Measurements from ENCODE around the gene BTK. TPM values are rescaled to one million over a fixed set of nuclear protein-coding genes. Genes with fewer than 3 reads are reported as not detected.

BTK gene
- total RNA-seq, 2 experiments from 2014 or later = 0.21 to 0.58 TPM

DNA sequence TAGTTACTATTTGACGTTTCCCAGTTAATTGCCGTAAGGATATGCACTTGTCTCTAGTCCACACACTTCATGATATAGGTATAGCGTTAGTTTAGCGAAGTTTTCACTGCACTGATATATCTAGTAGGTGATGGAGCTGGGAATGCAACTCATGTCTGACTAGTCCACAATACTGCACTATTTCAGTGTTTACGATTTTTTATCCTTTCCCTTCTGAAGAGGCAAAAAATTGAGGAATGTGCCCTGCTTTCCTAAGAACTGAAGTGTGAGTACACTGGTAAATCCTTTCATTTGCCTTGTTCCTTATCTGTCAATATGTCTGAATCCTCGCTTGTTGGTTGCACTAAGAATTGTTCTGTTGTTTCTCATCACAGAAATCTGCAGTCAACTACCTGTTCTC lies 5.8 kb upstream of the BTK start:
- ChIA-PET CTCF (interaction anchor here (1.5 kb wide), 1 partner anchor 24 kb away, joined by 6 read pairs; no protein-coding TSS in a partner anchor), POLR2A (interaction anchor here (1.5 kb wide), 3 partner anchors 13 to 562 kb away, joined by 4 to 16 read pairs (median 7); no protein-coding TSS in a partner anchor)
- H3K27me3 Mint-ChIP-seq = no peaks in the 10 kb centered on the region
- H3K27ac Mint-ChIP-seq = peak overlapping the region; percentile 96
- H3K4me3 Mint-ChIP-seq = peak overlapping the region; percentile 94
- intact Hi-C loops (cut with micrococcal nuclease) = loop anchor here (2.0 kb wide), 1 partner anchor 571 kb away; the partner anchor contains the start of gene CSTF2
- peaks cover 42% of the 10 kb centered on the region for H3K36me3 Mint-ChIP-seq
- H3K9me3 Mint-ChIP-seq = no peaks in the 10 kb centered on the region
- H3K4me1 Mint-ChIP-seq (ENCODE audit: low read depth) = peaks cover 15% of the 10 kb centered on the region
- DNase-seq = no peak

DNA sequence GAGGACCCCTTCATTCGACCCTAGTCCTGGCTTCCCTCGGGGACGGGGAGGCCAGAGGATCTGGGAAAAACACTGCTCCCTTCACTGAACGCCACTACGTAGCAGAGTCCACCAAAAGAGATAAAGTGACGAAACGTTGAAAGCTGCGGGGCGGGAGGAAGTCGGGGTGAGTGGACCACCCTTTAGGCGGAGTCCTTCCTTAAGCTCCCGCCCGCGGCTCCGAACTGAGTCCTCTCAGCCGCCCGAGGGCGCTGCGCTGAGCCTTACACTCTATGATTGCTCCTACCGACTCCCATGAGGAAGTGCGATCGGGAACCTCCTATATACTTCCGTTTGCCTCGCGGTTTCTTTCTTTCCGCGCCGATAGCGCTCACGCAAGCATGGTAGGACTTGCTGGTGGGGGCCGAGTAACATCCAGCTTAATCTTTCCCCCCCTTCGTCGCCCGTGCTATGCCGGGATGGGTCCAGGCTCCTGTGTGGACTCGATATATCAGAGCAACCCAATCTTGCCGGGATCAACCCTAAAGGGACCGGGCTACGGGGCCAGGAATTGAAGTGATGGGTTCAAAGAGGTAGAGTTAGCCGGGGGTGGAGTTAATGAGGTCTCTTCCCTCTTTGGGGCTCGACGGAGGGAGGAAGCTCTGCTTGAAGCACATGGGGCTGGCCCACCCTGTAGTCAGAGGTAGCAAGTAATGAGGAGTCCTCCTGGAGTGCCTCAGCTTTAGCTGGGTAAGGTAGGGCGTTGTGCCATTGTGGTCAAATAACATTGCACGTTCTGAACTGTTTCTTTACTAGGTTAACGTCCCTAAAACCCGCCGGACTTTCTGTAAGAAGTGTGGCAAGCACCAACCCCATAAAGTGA lies 4.9 kb upstream of the BTK start, which contains the start of gene RPL36A:
Gene RPL36A, plus strand, starts transcription at position 348 of the 862 bp plus-strand sequence. Its CDS starts 33 bp downstream, at position 381.
- POLR2A ChIA-PET = interaction anchor here (0.6 to 1.9 kb wide), 14 partner anchors 10 to 764 kb away, joined by 3 to 29 read pairs (median 4); partner anchors contain the start of genes BEX5, GLA, HNRNPH2 and TIMM8A
- peak; percentile 89 for DNase-seq
- H3K27ac Mint-ChIP-seq = peak within 1 kb of the TSS; percentile 96
- no peaks in the 10 kb centered on the region for H3K9me3 Mint-ChIP-seq
- peaks cover 42% of the 10 kb centered on the region for H3K36me3 Mint-ChIP-seq
- H3K27me3 Mint-ChIP-seq = no peaks in the 10 kb centered on the region
- peak within 1 kb of the TSS; percentile 94 for H3K4me3 Mint-ChIP-seq
- intact Hi-C loops (cut with micrococcal nuclease) = loop anchor here (1.0 to 2.0 kb wide), 3 partner anchors 17 to 570 kb away; partner anchors contain the start of genes CSTF2, HNRNPH2 and TIMM8A
- CTCF ChIA-PET = interaction anchor here (0.8 to 1.9 kb wide), 8 partner anchors 9 to 104 kb away, joined by 3 to 11 read pairs (median 6); partner anchors contain the start of gene TIMM8A
- peaks cover 15% of the 10 kb centered on the region for H3K4me1 Mint-ChIP-seq (ENCODE audit: low read depth)

DNA sequence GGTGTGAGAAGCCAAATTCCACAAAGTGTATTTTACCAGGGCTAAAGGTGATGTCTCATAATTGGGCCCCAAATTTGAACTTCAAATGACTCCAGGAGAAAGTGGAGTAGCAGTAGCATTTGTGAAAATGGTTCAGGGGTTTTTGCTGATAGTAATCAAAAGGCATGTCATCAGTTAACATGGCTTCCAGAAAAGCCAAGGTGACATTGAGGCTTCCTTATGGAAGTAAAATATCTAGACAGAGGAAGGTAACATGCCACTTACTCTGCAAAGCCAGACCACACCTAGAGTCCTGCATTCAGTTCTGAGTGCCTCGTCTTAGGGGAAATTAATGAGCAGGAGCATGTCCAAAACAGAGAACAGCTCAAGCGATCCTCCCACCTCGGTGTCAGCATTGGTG lies 2.6 kb upstream of the BTK start:
- no peaks in the 10 kb centered on the region for H3K27me3 Mint-ChIP-seq
- H3K9me3 Mint-ChIP-seq = no peaks in the 10 kb centered on the region
- ChIA-PET CTCF (no interaction called here), POLR2A (no interaction called here)
- intact Hi-C loops (cut with micrococcal nuclease) = no loop called here
- H3K36me3 Mint-ChIP-seq = peaks cover 27% of the 10 kb centered on the region
- H3K4me3 Mint-ChIP-seq = no peak overlapping the region
- no peak for DNase-seq
- H3K4me1 Mint-ChIP-seq (ENCODE audit: low read depth) = peaks cover 9% of the 10 kb centered on the region
- H3K27ac Mint-ChIP-seq = no peak overlapping the region

DNA sequence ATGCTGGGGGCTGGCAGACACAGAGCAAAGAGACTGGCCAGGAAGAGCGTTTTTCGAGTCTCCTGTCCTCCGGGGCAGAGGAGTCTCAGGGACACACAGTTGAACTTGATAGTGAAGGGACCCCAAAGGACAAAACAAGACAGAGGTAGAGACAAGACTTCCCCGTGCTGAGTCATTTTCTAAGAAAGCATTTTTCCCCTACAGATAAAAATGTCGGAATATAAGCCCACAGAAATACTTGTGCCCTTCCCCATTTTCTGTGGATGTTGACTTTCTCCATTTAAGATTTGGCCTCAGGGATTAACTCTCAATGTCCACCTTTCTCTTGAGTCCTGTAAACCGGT lies 523 bp upstream of the BTK start:
- Mint-ChIP-seq H3K36me3 (peaks cover 7% of the 10 kb centered on the region), H3K27me3 (no peaks in the 10 kb centered on the region), H3K4me3 (no peak overlapping the region), H3K4me1 (ENCODE audit: low read depth) (no peaks in the 10 kb centered on the region), H3K27ac (no peak overlapping the region), H3K9me3 (no peaks in the 10 kb centered on the region)
- ChIA-PET POLR2A (no interaction called here), CTCF (no interaction called here)
- intact Hi-C loops (cut with micrococcal nuclease) = no loop called here
- DNase-seq = no peak

DNA sequence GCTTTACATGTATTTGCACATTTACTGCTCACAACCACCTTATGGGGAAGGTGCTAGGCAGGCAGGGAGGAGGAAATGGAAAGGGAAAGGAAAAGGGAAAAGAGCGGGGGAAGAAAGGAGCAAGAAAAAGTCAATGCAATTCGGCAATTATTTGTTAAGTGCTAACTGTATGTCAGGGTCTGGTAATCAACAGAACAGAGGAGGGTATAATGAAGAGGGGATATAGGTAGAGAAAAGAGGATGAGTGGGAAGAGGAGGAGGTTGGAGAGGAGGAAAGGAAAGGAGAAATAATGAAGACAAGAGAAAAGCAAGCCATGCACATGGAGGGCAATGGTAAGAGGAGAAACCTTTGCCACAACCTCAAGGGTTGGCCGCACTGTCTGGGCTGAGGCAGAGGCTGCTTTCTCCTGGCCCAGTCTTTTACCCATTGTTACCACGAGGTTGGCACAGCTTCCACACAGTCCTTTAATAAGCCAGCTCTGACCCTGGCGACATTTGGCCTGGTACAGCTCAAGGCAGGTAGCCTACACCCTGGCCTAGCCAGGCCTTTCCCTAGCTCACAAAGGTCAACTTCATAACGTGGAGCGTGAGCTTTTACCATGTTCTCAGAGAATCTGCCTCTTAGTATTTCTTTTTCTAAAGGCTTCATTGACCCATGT lies 836 bp downstream of the BTK start:
- CTCF ChIA-PET = no interaction called here
- H3K4me3 Mint-ChIP-seq = no peak overlapping the region
- no peak overlapping the region for H3K27ac Mint-ChIP-seq
- POLR2A ChIA-PET = no interaction called here
- H3K4me1 Mint-ChIP-seq (ENCODE audit: low read depth) = no peaks in the 10 kb centered on the region
- intact Hi-C loops (cut with micrococcal nuclease) = no loop called here
- no peaks in the 10 kb centered on the region for H3K36me3 Mint-ChIP-seq
- no peak for DNase-seq
- no peaks in the 10 kb centered on the region for H3K27me3 Mint-ChIP-seq
- no peaks in the 10 kb centered on the region for H3K9me3 Mint-ChIP-seq

DNA sequence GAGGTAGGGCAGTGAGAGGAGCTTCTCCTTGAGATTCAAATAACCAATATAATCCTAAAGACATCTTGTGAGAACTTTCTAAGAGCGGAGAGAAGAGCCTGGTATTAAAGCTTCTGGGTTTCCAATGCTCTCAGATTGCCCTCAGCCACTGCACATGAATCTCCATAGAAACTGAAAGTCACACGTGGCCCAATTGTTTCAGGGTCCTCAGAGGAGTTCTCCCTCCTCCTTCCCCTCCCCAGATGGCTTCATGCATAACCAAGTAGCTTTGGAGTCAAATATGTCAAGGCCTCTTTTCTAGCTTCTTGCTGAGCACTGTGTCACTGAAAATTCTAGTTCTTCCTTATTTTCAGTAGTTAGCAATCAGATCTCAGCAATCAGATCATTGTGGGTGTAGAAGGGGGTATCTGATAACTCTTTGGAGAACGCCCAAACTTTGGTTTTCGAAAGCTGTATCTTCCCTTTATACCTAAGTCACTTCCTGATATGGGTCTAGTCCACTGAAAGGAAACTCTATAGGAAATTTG lies 2.2 kb downstream of the BTK start:
- CTCF ChIA-PET = no interaction called here
- Mint-ChIP-seq H3K4me3 (no peak overlapping the region), H3K9me3 (no peaks in the 10 kb centered on the region), H3K27ac (no peak overlapping the region), H3K27me3 (peaks cover 3% of the 10 kb centered on the region), H3K4me1 (ENCODE audit: low read depth) (no peaks in the 10 kb centered on the region), H3K36me3 (no peaks in the 10 kb centered on the region)
- POLR2A ChIA-PET = no interaction called here
- DNase-seq = no peak
- intact Hi-C loops (cut with micrococcal nuclease) = no loop called here

DNA sequence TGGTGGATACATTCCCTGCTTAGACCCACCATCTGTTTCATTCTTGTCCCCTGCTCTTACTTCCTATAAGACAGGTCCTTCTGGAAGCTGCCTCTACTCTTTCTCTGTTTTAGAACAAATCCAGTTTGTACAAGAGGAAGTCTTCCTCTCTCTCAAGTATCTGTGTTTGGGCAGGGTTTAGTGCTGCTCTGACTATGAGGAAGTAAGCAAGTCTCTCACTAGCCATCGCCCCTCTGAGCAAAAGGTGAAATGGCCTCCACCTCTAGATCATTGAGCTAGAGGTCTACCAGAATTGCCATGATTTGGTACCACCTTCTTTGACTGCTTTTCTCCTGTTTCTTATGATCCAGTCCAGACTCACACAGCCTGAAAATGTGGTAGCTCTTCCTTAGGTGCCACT lies 8.4 kb downstream of the BTK start:
- H3K27me3 Mint-ChIP-seq = peaks cover 3% of the 10 kb centered on the region
- POLR2A ChIA-PET = no interaction called here
- intact Hi-C loops (cut with micrococcal nuclease) = no loop called here
- CTCF ChIA-PET = interaction anchor here (1.1 kb wide), 1 partner anchor 13 kb away, joined by 5 read pairs; the partner anchor contains the start of gene RPL36A
- no peaks in the 10 kb centered on the region for H3K9me3 Mint-ChIP-seq
- H3K27ac Mint-ChIP-seq = no peak overlapping the region
- no peak overlapping the region for H3K4me3 Mint-ChIP-seq
- no peak for DNase-seq
- no peaks in the 10 kb centered on the region for H3K36me3 Mint-ChIP-seq
- H3K4me1 Mint-ChIP-seq (ENCODE audit: low read depth) = no peaks in the 10 kb centered on the region

DNA sequence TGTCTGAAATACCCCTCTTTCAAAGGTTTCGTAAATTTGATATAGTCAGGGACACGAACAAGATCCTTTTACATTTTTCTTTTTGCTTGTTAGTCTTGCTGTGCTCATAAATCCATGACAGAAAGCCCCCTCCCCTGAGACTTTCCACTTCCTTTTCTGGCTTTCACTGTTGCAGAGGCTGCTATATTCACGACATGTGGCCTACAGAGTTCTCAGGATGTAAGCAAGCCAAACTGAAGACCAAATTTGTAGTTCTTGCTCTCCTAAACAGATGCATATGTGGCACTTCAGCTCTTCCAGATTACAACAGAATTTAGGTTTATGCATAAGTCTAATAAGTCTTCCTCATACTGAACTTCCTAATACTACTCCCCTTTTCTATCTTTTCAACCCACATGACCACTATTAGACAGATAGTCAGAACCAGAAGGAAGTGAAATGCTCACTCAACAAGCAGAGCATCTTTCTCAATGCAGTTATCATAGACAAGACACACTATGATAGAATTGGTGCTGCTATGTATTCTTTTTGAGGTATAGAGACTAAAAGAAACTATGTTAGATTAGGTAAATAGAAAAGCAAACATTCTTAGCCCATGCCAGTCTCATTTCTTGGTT lies 15.0 kb downstream of the BTK start:
- Mint-ChIP-seq H3K27me3 (no peaks in the 10 kb centered on the region), H3K36me3 (no peaks in the 10 kb centered on the region), H3K4me3 (no peak overlapping the region), H3K27ac (no peak overlapping the region), H3K9me3 (no peaks in the 10 kb centered on the region), H3K4me1 (ENCODE audit: low read depth) (no peaks in the 10 kb centered on the region)
- intact Hi-C loops (cut with micrococcal nuclease) = no loop called here
- ChIA-PET POLR2A (no interaction called here), CTCF (no interaction called here)
- DNase-seq = no peak

DNA sequence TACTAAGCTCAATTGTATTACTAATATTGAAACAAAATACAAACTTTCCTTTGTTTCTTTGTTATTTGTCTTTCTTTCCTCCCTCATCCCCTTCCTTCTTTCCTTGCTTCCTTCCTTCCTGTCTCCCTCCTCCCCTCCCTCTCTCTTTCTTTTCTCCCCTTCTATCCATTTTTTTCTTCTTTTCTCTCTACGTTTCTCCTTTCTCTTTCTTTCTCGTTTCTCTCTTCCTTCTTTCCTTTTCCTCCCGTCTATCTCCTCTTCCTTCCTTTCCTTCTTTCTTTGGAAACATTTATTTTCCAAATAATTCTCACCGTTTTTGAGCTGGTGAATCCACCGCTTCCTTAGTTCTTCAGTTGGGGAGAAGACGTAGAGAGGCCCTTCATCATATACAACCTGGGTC lies 16.3 kb downstream of the BTK start:
- intact Hi-C loops (cut with micrococcal nuclease) = no loop called here
- CTCF ChIA-PET = interaction anchor here (0.6 kb wide), 1 partner anchor 1493 kb away, joined by 3 read pairs; no protein-coding TSS in a partner anchor
- POLR2A ChIA-PET = no interaction called here
- DNase-seq = no peak
- Mint-ChIP-seq H3K9me3 (no peaks in the 10 kb centered on the region), H3K4me3 (no peak overlapping the region), H3K27me3 (no peaks in the 10 kb centered on the region), H3K4me1 (ENCODE audit: low read depth) (no peaks in the 10 kb centered on the region), H3K27ac (no peak overlapping the region), H3K36me3 (no peaks in the 10 kb centered on the region)

DNA sequence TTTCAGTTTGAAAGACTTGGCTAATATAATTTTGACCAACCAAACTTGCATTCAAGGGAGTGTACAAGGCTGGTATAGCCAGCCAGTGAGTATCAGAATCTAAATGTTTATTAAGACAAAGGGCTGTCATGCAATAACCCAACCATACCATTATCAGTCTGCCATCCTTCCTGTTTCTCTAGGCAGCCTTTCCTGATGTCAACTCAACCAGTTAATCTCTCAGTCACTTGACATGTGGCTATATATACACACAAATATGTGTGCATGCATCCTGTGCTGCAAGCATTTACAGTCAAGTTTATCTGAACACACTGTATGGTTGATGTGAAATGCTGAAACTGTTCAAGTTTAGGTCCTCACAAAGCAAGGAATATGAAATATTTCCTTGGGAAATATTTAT lies 17.2 kb downstream of the BTK start:
- no peak for DNase-seq
- Mint-ChIP-seq H3K27ac (no peak overlapping the region), H3K4me3 (no peak overlapping the region), H3K27me3 (no peaks in the 10 kb centered on the region), H3K9me3 (no peaks in the 10 kb centered on the region), H3K4me1 (ENCODE audit: low read depth) (no peaks in the 10 kb centered on the region), H3K36me3 (no peaks in the 10 kb centered on the region)
- intact Hi-C loops (cut with micrococcal nuclease) = no loop called here
- ChIA-PET POLR2A (no interaction called here), CTCF (no interaction called here)

DNA sequence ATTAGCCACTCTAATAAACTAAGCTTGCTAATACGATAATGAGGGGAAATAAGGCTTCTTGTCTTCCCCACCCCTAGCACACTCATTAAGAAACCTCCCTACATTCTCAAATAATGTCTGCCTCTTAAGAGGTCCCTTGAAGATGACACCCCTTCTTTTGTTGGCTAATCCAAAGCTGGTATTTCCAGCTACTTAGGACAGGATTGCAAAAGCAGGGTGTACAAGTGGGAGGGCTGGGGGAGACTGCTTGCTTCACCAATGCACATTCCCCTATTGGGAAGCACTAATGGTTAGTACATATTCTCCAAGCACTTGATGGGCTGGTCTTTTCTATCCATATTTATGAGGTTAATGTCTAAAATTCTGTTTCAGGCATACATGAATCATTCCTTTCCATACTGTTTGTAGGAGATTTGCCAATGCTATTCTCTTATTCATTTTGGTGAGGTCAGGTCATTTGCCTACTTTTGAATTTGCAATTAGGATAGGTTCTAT lies 20.6 kb downstream of the BTK start:
- no peak for DNase-seq
- ChIA-PET POLR2A (no interaction called here), CTCF (no interaction called here)
- intact Hi-C loops (cut with micrococcal nuclease) = no loop called here
- no peaks in the 10 kb centered on the region for H3K27me3 Mint-ChIP-seq
- no peaks in the 10 kb centered on the region for H3K36me3 Mint-ChIP-seq
- no peak overlapping the region for H3K4me3 Mint-ChIP-seq
- H3K27ac Mint-ChIP-seq = no peak overlapping the region
- H3K4me1 Mint-ChIP-seq (ENCODE audit: low read depth) = no peaks in the 10 kb centered on the region
- H3K9me3 Mint-ChIP-seq = no peaks in the 10 kb centered on the region

DNA sequence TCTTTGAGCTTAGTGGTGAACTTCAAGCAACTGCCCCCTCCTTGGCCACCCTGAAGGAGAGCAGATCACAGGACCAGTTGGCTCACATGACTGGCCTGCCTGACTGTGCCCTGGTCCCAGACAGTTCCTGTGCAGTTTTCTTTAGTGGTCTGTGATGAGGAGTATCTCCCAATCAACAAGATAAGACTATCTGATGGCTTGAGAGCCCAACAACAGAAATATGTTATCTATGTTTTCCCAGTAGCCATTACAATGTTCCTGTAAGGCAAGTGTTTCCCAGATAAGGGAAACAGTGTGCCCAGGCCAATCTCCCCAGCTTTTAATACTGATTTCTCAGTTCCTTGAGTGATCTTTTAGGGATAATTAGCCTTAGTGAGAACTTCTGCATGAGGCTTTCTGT lies 23.2 kb downstream of the BTK start:
- POLR2A ChIA-PET = no interaction called here
- H3K27ac Mint-ChIP-seq = no peak overlapping the region

More for the DNA sequence above, 23.2 kb downstream of the BTK start:
- Mint-ChIP-seq H3K4me3 (no peak overlapping the region), H3K27me3 (no peaks in the 10 kb centered on the region), H3K4me1 (ENCODE audit: low read depth) (no peaks in the 10 kb centered on the region), H3K9me3 (no peaks in the 10 kb centered on the region), H3K36me3 (no peaks in the 10 kb centered on the region)
- intact Hi-C loops (cut with micrococcal nuclease) = no loop called here
- no peak for DNase-seq
- CTCF ChIA-PET = no interaction called here
